Measurements from ENCODE around the gene AJM1.

The AJM1 gene

GRCh38 chr9:136854113-136854841, 12.0 kb downstream of the AJM1 start:
- Histone ChIP-seq H3K79me2 (ENCODE audit: low read length) (no peaks in the 10 kb centered on the region), H3K4me1 (ENCODE audit: low read length) (peaks cover 6% of the 10 kb centered on the region; the same call in 1 of the 2 replicates), H3K27ac (ENCODE audit: low read length) (no peak overlapping the region), H3K4me2 (ENCODE audit: low read length) (no peak overlapping the region), H3K9ac (ENCODE audit: low read length) (no peak overlapping the region), H2AFZ (ENCODE audit: low read depth, low read length) (no peak overlapping the region), H3K4me3 (ENCODE audit: low read length) (no peak overlapping the region), H3K36me3 (replicated peaks; ENCODE audit: low read depth, low read length) (no peaks in the 10 kb centered on the region), H4K20me1 (ENCODE audit: insufficient read depth, low read length) (peaks cover 14% of the 10 kb centered on the region), H3K9me3 (ENCODE audit: insufficient read depth, low read length) (no peaks in the 10 kb centered on the region), H3K27me3 (ENCODE audit: low read depth, low read length) (no peaks in the 10 kb centered on the region)
- no peak for TF ChIP-seq EZH2phosphoT487 (IDR thresholded peaks at IDR 0.05; ENCODE audit: low read depth)
- no peak for TF ChIP-seq CTCF (IDR thresholded peaks at IDR 0.05; ENCODE audit: low read depth, low read length)

GRCh38 chr9:136854842-136855460, 12.7 kb downstream of the AJM1 start:
- no peaks in the 10 kb centered on the region for H3K79me2 ChIP-seq (ENCODE audit: low read length)
- H3K9me3 ChIP-seq (ENCODE audit: insufficient read depth, low read length) = no peaks in the 10 kb centered on the region
- H2AFZ ChIP-seq (ENCODE audit: low read depth, low read length) = no peak overlapping the region
- no peak overlapping the region for H3K27ac ChIP-seq (ENCODE audit: low read length)
- H3K4me3 ChIP-seq (ENCODE audit: low read length) = no peak overlapping the region
- no peaks in the 10 kb centered on the region for H3K27me3 ChIP-seq (ENCODE audit: low read depth, low read length)
- H3K9ac ChIP-seq (ENCODE audit: low read length) = no peak overlapping the region
- no peak overlapping the region for H3K4me2 ChIP-seq (ENCODE audit: low read length)
- H3K36me3 ChIP-seq (replicated peaks; ENCODE audit: low read depth, low read length) = no peaks in the 10 kb centered on the region
- H4K20me1 ChIP-seq (ENCODE audit: insufficient read depth, low read length) = peaks cover 11% of the 10 kb centered on the region
- TF ChIP-seq EZH2phosphoT487 (IDR thresholded peaks at IDR 0.05; ENCODE audit: low read depth) (no peak), CTCF (IDR thresholded peaks at IDR 0.05; ENCODE audit: low read depth, low read length) (no peak)
- peaks cover 2% of the 10 kb centered on the region; the same call in 1 of the 2 replicates for H3K4me1 ChIP-seq (ENCODE audit: low read length)

GRCh38 chr9:136855461-136856078, 13.3 kb downstream of the AJM1 start:
- H3K27me3 ChIP-seq (ENCODE audit: low read depth, low read length) = no peaks in the 10 kb centered on the region
- H3K36me3 ChIP-seq (replicated peaks; ENCODE audit: low read depth, low read length) = no peaks in the 10 kb centered on the region
- no peaks in the 10 kb centered on the region for H3K79me2 ChIP-seq (ENCODE audit: low read length)
- H3K27ac ChIP-seq (ENCODE audit: low read length) = no peak overlapping the region
- H3K4me1 ChIP-seq (ENCODE audit: low read length) = no peaks in the 10 kb centered on the region
- H3K9me3 ChIP-seq (ENCODE audit: insufficient read depth, low read length) = no peaks in the 10 kb centered on the region
- no peak overlapping the region for H3K4me2 ChIP-seq (ENCODE audit: low read length)
- TF ChIP-seq CTCF (IDR thresholded peaks at IDR 0.05; ENCODE audit: low read depth, low read length) (no peak), EZH2phosphoT487 (IDR thresholded peaks at IDR 0.05; ENCODE audit: low read depth) (no peak)
- no peak overlapping the region for H2AFZ ChIP-seq (ENCODE audit: low read depth, low read length)
- H3K9ac ChIP-seq (ENCODE audit: low read length) = no peak overlapping the region
- peaks cover 4% of the 10 kb centered on the region; the same call in 1 of the 2 replicates for H4K20me1 ChIP-seq (ENCODE audit: insufficient read depth, low read length)
- no peak overlapping the region for H3K4me3 ChIP-seq (ENCODE audit: low read length)

- H4K20me1 ChIP-seq (ENCODE audit: insufficient read depth, low read length) = peaks cover 4% of the 10 kb centered on the region; the same call in 1 of the 2 replicates
- H3K4me1 ChIP-seq (ENCODE audit: low read length) = no peaks in the 10 kb centered on the region
- no peak overlapping the region for H3K27ac ChIP-seq (ENCODE audit: low read length)
- no peaks in the 10 kb centered on the region for H3K79me2 ChIP-seq (ENCODE audit: low read length)
- H3K4me3 ChIP-seq (ENCODE audit: low read length) = no peak overlapping the region
- H2AFZ ChIP-seq (ENCODE audit: low read depth, low read length) = no peak overlapping the region
- H3K4me2 ChIP-seq (ENCODE audit: low read length) = no peak overlapping the region
- no peaks in the 10 kb centered on the region for H3K9me3 ChIP-seq (ENCODE audit: insufficient read depth, low read length)
- H3K36me3 ChIP-seq (replicated peaks; ENCODE audit: low read depth, low read length) = no peaks in the 10 kb centered on the region
- no peak for TF ChIP-seq CTCF (IDR thresholded peaks at IDR 0.05; ENCODE audit: low read depth, low read length)
- no peak for TF ChIP-seq EZH2phosphoT487 (IDR thresholded peaks at IDR 0.05; ENCODE audit: low read depth)
- no peak overlapping the region for H3K9ac ChIP-seq (ENCODE audit: low read length)
- H3K27me3 ChIP-seq (ENCODE audit: low read depth, low read length) = no peaks in the 10 kb centered on the region
Measured at GRCh38 chr9:136856079-136856476, 13.8 kb downstream of the AJM1 start.

All from OCI-LY3 (cell line).